Measurements from ENCODE around the gene SPDYC. TPM values are rescaled to one million over a fixed set of nuclear protein-coding genes. Genes with fewer than 3 reads are reported as not detected.

SPDYC gene, protein sequence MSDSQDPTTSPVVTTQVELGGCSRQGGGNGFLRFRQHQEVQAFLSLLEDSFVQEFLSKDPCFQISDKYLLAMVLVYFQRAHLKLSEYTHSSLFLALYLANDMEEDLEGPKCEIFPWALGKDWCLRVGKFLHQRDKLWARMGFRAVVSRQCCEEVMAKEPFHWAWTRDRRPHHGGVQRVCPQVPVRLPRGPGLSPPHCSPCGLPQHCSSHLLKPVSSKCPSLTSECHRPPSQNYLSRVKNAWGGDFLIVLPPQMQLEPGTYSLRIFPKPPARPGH
- under 1 TPM in 1 of 3 donors, not detected in 2; 0.17 TPM for polyA plus RNA-seq (ENCODE audit: insufficient read length in 3 of 3)
- long read RNA-seq, donor 1: 0 reads
- long read RNA-seq, donor 2: 0 reads
- long read RNA-seq, donor 3: 0 reads
- long read RNA-seq, donor 4: 0 reads
- long read RNA-seq, donor 5: 0 reads
- long read RNA-seq, donor 6: 0 reads
- long read RNA-seq, donor 7: 0 reads
- long read RNA-seq, donor 8: 0 reads
- long read RNA-seq, donor 9: 0 reads
- long read RNA-seq, donor 10: 0 reads
- long read RNA-seq, donor 11: 0 reads
- long read RNA-seq, donor 12: 0 reads
- long read RNA-seq, donor 13: 0 reads
- long read RNA-seq, donor 14: 0 reads
- long read RNA-seq, donor 15, partial matches to known transcripts: 0 of 11 reads
- long read RNA-seq, donor 15, other reads (novel, unspliced or antisense): 11 of 11 reads
- long read RNA-seq, donor 16: 0 reads

DNA sequence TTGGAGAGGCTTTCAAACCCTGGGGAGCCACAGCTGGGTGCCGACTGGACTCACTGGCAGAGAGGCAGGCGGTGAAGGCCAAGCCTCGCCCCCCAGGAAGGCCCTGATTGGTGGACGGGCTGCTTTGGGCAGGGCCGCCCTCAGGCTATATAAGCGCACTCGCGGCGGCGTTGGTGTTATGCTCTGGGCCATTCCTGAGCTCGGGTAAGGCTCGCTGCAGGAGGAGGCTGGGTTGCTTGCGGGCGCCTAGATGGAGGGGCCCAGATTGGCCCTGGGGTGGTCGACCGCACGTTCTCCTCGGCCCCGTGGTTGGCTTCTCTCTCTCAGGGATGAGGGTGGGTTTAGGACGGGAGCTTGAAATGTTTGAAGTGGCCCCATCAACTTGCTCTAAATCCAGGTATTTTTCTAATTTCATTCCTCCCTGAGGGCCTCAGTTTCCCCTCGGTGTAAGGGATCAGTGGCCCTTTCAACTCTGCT lies at the start of gene SPDYC:
TSS of gene SPDYC (plus strand) at position 176 of the 477 bp plus-strand sequence. CDS start 1,125 bp downstream, outside the sequence.
- DNase-seq: no peak

DNA sequence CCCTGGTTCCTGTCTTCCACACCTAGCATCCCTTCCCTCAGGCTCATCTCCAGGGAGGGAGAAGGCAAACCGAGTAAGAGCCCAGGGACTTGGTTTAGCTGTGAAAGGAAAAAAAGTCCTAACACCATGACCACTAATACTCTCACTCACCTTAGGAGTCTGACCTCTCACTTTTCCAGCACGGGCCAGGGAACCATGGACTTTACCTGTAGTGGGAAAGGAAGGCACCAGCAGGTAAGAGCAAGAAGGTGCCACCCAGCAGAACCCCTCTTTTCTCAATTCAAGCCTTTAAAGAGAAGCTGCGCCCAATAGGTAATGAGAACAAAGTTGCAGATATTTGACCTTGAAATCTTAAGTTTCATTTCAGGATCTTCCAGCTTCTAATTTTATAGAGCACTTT lies 49.2 kb upstream of the SPDYC start:
- no peak for DNase-seq

GRCh38 chr11:65121447-65121864 lies 48.6 kb upstream of the SPDYC start:
- DNase-seq: no peak

DNA sequence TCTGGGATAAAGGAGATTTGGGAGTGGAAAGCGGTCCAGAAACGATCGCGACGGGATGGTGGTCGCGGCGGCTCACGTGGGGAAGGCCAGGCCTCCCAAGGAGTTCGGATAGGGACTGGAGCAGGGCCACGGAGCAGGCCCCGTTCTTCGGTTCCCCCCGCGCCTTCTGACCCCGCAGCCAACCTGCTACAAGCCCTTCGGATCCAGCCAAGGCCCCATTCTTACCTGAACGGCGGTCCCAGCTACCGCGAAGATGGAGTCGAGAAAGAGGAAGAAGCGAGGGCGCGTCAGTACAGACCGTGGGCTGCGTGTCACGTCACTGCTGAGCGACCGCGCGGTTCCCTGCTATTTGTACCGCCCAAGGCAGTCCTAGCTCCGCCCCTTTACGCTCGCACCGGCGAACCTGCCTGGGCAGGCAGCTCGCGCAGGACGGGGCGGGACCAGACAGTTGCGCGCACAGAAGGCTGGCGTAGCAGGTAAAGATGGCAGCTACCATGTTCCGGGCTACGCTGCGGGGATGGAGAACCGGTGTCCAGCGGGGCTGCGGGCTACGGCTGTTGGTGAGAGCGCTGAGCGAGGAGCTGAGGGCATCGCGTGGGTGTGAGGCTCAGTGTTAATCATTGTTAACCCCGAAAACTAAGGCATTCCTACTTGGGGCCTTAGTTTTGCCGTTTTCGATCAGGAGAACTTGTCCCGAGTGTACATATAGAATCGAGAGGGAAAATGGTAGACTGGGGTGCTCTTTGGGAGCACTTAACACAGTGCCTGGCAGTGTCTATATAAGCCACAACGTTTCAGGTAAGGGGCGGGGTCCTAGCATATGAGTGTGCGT lies 48.0 kb upstream of the SPDYC start, which contains the start of the genes FAU and MRPL49:
TSS of gene FAU (minus strand) at position 270 of the 832 bp plus-strand sequence. CDS start 321 bp downstream, outside the sequence.
TSS of gene MRPL49 (plus strand) at position 457 of the 832 bp plus-strand sequence. CDS start at position 483, 26 bp downstream.
- DNase-seq: peak; percentile 96

- DNase-seq: no peak
These were observed 45.4 kb upstream of the SPDYC start for GRCh38 chr11:65124480-65125196.

DNA sequence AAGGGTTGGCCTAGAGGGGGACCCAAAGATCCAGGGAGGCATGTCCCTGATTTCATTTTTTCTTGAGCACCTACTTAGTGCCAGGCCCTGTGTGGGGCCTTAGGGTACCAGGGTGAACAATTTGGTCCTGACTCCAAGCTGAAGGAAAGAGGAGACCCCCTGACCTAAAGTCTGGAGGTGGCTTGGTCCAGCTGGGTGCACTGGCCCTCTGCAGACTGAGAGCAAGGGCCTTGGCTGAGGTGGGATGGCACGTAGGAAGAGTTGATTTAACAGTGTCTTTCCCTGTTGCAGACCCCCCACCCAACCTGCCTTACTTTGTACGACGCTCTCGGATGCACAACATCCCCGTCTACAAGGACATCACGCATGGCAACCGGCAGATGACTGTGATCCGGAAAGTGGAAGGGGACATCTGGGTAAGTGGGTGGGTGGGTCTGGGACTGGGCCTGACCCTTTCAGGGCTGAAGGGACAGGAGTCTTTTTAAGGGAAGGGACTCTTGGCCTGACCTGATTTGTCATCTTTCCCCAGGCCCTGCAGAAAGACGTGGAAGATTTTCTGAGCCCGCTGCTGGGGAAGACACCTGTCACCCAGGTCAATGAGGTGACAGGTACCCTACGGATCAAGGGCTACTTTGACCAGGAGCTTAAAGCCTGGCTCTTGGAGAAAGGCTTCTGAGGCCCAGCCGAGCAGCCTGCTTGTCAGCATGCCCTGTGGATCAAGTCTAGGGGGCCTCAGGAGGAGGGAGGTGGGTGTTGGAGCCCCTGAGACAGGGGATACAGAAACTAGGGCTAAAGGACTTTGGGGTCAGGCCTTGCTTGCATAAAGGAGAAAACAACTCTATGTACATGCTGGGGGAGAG lies 44.6 kb upstream of the SPDYC start:
- no peak for DNase-seq

DNA sequence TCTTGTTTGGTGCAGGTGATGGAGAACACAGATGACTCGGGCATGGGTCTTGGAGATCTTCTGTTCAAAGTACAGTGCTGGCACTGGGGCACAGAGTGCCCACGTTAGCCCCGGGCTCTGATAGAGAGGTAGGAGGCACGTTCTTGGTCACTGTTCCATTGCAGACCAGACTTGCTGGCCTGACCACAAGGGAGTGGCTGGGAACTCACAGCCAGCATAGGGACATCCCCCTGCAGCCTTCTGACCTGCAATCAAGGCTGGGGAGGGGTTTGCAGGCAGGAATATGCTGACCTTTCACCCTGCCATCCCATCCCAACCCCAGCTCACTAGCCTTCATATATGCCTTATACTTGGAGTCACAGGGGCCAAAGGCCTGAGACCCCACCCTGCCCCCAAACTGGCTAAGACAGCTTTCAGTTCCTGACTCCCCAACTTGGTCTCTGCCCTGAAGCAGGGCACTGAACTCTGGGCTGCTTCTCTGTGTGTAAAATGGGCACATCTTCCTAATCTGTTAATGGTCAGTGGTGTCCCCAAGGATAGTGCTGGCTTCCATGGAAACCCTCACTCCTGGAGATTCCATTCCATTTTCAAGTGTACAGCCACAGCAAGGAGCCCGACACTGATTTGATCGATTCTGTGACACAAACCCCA lies 43.3 kb upstream of the SPDYC start:
- DNase-seq: no peak

- no peak for DNase-seq
These were observed 42.4 kb upstream of the SPDYC start for GRCh38 chr11:65127473-65128181.

- DNase-seq: no peak
These were observed 41.6 kb upstream of the SPDYC start for GRCh38 chr11:65128182-65129145.

DNA sequence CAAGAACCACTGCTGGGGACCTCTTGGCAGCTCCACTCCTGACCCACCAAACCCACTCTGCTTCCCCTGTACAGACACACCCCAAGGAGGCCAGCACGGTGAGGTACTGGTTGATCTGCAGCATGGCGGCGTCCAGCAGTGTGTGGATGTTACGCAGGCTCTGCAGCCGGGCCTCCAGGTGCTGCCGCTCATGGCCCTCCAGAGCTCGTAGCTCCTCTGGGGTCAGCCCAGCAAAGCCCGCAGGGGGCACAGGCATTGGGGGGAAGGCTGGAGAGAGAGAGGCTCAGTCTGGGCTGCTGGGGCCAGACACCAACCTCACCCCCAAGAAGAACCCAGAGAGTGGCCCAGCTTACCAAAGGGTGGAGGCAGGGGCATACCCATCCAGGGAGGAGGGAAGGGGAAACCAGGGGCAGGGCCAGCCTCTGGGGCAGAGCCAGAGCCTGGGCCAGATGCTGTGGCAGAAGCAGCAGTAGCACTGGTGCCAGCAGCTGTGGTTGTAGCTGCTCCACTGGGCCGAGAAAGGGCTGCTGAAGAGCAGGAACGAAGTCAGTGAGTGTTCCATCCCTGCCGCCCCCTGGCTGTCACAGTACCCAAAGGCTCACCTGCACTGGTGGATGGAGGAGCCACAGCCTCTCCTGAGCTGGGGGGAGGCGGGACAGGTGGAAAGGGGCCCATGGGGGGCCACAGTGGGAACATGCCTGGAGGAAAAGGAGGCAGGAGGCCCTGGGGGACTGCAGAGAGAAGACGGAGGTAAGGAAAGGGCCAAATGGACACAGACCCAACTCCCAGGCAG lies 40.2 kb upstream of the SPDYC start:
- no peak for DNase-seq

GRCh38 chr11:65130631-65131416 lies 39.2 kb upstream of the SPDYC start:
- DNase-seq: no peak

DNA sequence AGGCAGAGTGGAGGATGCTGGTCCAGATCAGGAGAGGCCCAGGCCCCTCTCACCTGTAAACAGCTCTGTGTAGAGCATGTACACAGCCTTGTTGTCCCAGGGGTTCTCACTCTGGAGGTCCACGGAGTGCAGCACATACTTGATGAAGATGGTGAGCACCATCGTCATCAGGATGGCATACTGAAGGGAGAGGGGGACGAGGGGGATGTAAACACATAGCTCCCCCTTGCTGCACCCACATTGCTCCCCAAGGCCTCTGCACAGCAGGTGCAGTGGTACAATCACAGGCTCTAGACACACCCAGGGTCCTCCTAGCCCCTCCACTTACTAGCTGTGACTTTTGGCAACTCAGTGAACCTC lies 38.6 kb upstream of the SPDYC start:
- DNase-seq: no peak

GRCh38 chr11:65131895-65132237 lies 38.2 kb upstream of the SPDYC start:
- DNase-seq: no peak

DNA sequence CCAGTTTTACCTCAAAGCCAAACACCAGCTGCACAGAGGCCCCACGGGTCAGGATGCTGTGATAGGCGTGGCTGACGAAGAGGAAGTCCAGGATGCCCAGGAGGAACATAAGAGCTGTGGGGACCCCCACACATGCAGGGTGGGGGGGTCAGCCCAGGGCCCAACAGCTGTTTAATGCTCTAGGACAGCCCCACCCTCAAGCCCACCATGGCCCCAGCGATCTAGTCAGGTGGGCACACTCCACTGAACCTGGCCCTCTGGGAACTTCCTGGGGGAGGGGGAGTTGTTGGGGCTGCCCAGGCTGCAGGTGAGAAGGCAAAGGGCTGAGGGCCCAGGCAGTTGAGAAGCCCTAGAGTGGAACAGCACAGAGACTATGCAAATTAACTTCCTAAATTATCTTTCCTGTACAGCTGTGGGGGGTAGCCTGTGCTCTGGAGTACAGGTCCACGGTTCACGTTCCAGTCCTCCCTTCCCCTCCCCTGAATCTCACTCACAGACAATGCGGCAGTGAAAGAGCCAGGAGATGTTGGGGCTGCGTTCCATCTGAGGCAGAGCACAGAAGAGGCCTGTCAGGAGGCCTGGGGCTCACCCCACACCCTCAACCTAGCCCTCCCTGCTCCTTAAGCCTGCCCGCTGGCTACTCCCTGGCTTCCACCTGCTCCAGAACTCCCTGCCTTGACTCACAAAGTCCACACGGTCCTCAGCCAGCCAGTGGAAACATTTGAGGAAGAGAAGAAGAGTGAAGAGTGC lies 37.6 kb upstream of the SPDYC start:
- no peak for DNase-seq

DNA sequence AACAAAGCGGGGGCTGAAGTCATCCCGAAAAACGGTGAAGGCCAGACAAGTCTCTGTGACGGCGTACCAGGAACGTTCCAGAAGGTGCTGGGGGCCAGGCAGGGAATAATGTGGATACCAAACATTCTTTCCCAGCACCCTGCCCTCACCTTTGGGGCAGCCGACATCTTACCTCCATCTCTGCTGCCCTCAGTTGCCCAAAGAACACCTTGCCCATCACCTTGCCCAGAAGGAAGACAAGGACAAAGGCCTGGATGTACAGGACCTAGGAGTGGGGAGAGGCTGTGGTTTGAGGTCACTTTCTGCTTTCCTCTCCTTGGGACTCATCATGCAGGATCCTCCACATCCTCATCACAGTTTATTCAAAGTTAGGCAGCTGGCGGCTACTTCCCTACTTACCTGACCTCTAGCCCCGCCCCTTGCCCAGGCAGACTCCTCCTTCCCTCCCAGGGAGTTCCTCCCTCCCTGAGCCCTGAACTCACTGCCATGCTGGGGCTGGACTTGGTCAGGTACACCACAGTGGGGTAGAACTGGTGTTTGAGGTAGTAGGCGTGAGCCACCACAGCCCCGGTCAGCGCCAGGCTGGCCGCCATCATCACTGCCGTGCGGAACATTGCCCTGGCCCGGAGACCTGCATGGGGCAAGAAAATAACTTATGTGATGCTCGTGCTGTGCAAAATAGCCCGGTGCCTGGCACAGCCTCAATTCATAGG lies 36.9 kb upstream of the SPDYC start:
- no peak for DNase-seq
